ELR (cell line): ENCODE results near the gene PPM1F.
"Not testable (repeated sequence)": the region's sequence is repeated elsewhere in the genome, so short reads cannot be mapped to it uniquely, and the experiment has no call there.

Experiments
- DNase-seq: peaks from one replicate; pipeline ENCODE4 v3.0.0-alpha.2; 2015; ENCODE audit warnings: low read depth

Gene PPM1F

DNA sequence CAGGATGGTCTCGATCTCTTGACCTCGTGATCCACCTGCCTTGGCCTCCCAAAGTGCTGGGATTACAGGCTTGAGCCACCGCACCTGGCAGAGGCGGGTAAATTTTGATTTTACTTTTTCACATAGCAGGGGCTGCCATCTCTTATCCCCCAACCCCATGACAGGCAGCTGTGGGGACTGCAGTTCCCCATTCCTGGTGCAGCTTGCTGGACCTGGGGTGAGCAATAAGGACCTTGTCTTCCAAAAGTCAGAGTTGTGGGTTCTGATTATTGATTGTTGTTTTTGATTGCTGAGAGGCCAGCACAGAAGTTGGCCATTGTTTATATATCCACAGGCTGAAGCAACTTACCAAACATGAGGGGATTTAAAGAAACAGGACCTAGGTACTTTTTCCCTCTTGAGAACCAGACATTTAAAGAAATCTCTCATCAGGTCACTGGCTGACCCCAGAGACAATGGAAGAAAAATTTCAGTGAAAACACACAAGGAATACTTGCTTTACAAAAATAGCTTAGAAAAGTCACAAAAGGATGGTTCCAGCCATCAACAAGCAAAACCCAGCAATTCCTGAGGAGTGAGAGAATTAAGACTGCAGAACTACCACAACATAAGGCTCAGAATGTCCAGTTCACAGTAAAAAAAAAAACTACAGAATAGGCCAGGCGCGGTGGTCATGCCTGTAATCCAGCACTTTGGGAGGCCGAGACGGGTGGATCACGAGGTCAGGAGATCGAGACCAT, 63.2 kb downstream of the PPM1F start:
- DNase-seq, result no peak

DNA sequence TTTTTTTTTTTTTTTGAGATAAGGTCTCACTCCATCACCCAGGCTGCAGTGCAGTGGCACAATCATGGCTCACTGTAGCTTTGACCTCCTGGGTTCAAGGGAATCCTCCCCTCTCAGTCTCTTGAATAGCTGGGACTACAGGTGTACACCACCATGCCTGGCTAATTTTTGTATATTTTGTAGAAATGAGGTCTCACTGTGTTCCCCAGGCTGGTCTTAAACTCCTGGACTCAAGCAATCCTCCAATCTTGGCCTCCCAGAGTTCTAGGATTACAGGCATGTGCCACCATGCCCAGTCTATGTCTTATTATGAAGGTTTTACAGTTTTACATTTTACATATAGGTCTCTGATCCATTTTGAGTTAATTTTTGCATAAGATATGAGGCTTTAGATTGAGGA, 64.8 kb downstream of the PPM1F start:
- no peak for DNase-seq

DNA sequence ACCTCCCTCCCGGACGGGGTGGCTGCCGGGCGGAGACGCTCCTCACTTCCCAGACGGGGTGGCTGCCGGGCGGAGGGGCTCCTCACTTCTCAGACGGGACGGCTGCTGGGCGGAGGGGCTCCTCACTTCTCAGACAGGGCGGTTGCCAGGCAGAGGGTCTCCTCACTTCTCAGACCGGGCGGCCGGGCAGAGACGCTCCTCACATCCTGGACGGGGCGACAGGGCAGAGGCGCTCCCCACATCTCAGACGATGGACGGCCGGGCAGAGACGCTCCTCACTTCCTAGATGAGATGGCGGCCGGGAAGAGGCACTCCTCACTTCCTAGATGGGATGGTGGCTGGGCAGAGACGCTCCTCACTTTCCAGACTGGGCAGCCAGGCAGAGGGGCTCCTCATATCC, 68.7 kb downstream of the PPM1F start:
- DNase-seq, result not testable (repeated sequence)

DNA sequence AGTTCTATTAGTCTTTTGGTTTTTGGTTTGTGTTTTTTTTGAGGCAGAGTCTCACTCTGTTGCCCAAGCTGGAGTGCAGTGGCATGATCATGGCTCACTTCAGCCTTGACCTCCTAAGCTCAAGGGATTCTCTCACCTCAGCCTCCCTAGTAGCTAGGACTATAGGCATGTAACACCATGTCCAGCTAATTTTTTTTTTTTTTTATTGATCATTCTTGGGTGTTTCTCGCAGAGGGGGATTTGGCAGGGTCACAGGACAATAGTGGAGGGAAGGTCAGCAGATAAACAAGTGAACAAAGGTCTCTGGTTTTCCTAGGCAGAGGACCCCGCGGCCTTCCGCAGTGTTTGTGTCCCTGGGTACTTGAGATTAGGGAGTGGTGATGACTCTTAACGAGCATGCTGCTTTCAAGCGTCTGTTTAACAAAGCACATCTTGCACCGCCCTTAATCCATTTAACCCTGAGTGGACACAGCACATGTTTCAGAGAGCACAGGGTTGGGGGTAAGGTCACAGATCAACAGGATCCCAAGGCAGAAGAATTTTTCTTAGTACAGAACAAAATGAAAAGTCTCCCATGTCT, 69.8 kb downstream of the PPM1F start:
- DNase-seq, result not testable (repeated sequence)

DNA sequence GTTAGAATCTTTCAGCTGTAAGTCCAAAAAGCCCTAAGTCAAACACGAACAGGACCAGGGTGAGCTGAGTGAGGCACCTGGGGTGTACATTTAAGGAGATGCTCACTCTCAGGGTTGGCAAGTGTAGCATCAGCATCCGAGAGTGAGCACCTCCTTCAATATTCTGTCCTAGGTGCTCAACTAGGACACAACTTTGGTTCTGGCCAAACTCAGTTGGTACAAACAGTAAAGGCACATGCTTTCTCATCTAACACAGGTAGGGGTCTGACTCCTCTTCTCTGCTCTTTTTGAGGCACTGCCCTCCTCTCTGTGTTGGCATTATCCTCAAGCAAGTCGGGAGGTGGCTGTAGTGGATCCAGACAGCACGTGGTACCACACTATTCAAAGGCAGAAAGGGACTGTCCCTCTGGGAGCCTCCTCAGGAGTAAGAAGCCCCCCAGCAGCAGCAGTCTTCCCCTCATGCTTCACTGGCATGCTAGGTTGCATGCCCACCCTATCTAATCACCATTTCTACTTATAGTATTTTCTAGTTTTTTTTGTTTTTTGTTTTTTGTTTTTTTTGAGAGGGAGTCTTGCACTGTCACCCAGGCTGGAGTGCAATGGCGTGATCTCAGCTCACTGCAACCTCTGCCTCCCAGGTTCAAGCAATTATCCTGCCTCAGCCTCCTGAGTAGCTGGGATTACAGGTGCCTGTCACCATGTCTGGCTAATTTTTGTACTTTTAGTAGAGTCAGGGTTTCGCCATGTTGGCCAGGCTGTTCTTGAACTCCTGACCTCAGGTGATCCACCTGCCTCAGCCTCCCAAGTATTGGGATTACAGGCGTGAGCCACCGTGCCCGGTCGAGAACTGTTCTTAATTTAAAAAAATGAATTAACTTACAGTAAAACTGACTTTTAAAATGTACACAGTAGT, 70.6 kb downstream of the PPM1F start:
- no peak for DNase-seq

DNA sequence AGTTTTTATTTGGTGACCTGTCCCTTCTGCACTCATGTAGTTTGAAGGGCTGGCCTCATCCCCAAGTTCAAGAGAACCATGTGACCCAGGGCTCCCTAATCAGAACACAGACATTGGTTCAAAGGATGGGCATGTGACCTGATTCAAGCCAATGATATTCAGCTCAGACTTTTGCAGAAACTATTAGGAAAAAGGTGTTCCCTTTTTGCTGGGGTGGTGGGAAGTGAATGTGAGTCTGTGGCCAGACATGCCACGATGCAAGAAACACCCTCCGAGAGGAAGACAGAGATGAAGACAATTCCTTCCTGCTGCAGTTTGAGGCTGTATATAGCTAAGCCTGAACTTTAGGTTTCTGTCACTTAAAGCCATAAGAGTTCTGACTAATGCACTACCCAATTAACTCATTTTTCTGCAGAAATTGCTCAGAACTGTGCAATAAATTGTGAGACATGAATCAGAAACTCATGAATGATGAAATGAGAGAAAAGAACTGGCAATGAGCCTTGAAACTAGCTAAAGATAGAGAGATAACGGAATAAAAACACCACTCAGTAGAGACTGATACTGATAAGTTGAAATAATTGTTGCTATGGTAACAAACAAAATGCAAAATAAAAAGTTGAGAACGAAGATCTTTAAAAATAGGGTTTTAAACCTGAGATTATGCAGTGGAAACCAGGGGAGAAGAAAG, 76.0 kb downstream of the PPM1F start:
- peak; percentile 48 for DNase-seq

DNA sequence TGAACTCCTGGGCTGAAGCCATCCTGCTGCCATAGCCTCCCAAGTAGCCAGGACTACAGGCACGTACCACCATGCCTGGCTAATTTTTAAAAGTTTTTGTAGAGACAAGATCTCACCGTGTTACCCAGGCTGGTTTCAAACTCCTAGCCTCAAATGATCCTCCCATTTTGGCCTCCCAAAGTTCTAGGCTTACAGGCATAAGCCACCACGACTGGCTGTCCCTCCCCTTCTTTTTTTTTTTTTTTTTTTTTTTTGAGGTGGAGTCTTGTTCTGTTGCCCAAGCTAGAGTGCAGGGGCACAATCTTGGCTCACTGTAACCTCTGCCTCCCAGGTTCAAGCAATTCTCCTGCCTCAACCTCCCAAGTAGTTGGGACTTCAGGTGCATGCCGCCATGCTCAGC, 77.7 kb downstream of the PPM1F start:
- DNase-seq, result not testable (repeated sequence)

DNA sequence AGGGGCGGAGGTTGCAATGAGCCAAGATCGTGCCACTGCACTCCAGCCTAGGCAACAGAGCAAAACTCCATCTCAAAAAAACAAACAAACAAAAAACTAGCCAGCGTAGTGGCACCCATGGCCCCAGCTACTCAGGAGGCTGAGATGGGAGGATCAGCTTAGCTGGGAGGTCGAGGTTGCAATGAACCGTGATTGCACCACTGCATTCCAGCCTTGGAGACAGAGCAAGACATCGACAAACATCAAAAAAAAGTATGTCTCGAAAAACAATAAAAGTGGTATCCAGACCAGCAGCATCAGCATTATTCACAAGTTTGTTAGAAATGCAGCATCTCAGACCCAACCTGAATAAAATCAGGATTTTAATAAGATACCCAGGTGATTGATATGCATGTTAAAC, 79.0 kb downstream of the PPM1F start:
- no peak for DNase-seq

DNA sequence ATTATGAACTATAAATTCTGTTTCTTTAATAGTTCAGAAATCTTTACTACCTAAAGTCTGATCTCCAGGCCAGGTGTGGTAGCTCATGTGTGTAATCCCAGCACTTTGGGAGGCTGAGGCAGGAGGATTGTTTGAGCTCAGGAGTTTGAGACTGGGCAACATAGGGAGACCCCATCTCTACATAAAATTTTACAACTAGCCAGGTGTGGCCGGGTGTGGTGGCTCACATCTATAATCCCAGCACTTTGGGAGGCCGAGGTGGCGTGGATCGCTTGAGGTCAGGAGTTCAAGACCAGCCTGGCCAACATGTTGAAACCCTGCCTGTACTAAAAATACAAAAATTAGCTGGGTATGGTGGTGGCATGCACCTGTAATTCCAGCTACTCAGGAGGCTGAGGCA, 79.9 kb downstream of the PPM1F start:
- DNase-seq, result not testable (repeated sequence)
